ENCODE data around the gene FNDC10. TPM values are rescaled to one million over a fixed set of nuclear protein-coding genes. Genes with fewer than 3 reads are reported as not detected.
A peak's percentile ranks its signal among the peaks of the same experiment; 100 is the strongest.

FNDC10 gene
- total and polyA plus RNA-seq, 2 donors (not counting 3 experiments of a cell fraction or from before 2014, with no cell fraction given), result 1.5 to 2.3 TPM

GRCh38 chr1:1630965-1631781 is 31.2 kb upstream of the FNDC10 start:
- H3K9me1 ChIP-seq (replicated peaks; ENCODE audit: control insufficient read depth, extremely low read depth, insufficient read depth, low read length), result no peaks in the 10 kb centered on the region
- no peak overlapping the region for H2AFZ ChIP-seq (ENCODE audit: low read depth, low read length)
- BruUV-seq (replicated peaks), result no TSS peak
- FAIRE-seq (no peak), DNase-seq (ENCODE audit: low read depth, low spot score) (no peak)
- ChIA-PET POLR2A (no interaction called here), CTCF (interaction anchor here (1.6 kb wide), 2 partner anchors 29 to 274 kb away, joined by 3 read pairs; no protein-coding TSS in a partner anchor)
- H3K9ac ChIP-seq (replicated peaks; ENCODE audit: extremely low read depth, insufficient read depth, low read length), result no peak overlapping the region
- peaks cover 3 to 24% of the 10 kb centered on the region in 2 experiments for H3K27me3 ChIP-seq (ENCODE audit: control insufficient read depth in 2 of 2, insufficient read depth in 2 of 2, low read length in 2 of 2)
- H3K4me3 ChIP-seq (replicated peaks in 1 of 3; ENCODE audit: insufficient read depth in 1 of 3, low read depth in 1 of 3, low read length in 3 of 3), result no peak overlapping the region
- no peaks in the 10 kb centered on the region for H4K20me1 ChIP-seq (replicated peaks; ENCODE audit: control insufficient read depth, extremely low read depth, insufficient read depth, low read length)
- peaks cover 0 to under 1% of the 10 kb centered on the region in 2 experiments for H3K36me3 ChIP-seq (ENCODE audit: control insufficient read depth in 2 of 2, extremely low read depth in 1 of 2, insufficient read depth in 2 of 2, low read length in 2 of 2)
- H3K27ac ChIP-seq (ENCODE audit: insufficient read depth, low read depth, low read length), result no peak overlapping the region
- intact Hi-C loops (cut with micrococcal nuclease), result no loop called here
- no peaks in the 10 kb centered on the region for H3K9me3 ChIP-seq (replicated peaks; ENCODE audit: control insufficient read depth, insufficient read depth, low read length)
- H3K4me1 ChIP-seq (ENCODE audit: control insufficient read depth, extremely low read depth, insufficient read depth, low read length), result no peaks in the 10 kb centered on the region
- no peak overlapping the region for H3K4me2 ChIP-seq (ENCODE audit: insufficient read depth, low read length)
- dilution Hi-C loops (cut with MboI; ENCODE audit: extremely low pct_ligation_motif_present, low sequenced_read_pairs), result no loop called here
- H3K79me2 ChIP-seq (ENCODE audit: control insufficient read depth, insufficient read depth, low read length), result no peaks in the 10 kb centered on the region
- TF ChIP-seq EZH2 (IDR thresholded peaks at IDR 0.05; ENCODE audit: borderline replicate concordance, low read depth, low read length, severe bottlenecking) (peak; percentile 98), POLR2A (IDR thresholded peaks at IDR 0.05; ENCODE audit: low read depth, low read length) (no peak)

GRCh38 chr1:1630191-1630964 is 30.4 kb upstream of the FNDC10 start:
- H3K27me3 ChIP-seq (ENCODE audit: control insufficient read depth in 2 of 2, insufficient read depth in 2 of 2, low read length in 2 of 2), result peaks cover 3 to 24% of the 10 kb centered on the region in 2 experiments
- no peak overlapping the region for H3K9ac ChIP-seq (replicated peaks; ENCODE audit: extremely low read depth, insufficient read depth, low read length)
- H3K9me3 ChIP-seq (replicated peaks; ENCODE audit: control insufficient read depth, insufficient read depth, low read length), result no peaks in the 10 kb centered on the region
- H3K36me3 ChIP-seq (ENCODE audit: control insufficient read depth in 2 of 2, extremely low read depth in 1 of 2, insufficient read depth in 2 of 2, low read length in 2 of 2), result no peaks in the 10 kb centered on the region
- no peaks in the 10 kb centered on the region for H3K9me1 ChIP-seq (replicated peaks; ENCODE audit: control insufficient read depth, extremely low read depth, insufficient read depth, low read length)
- DNase-seq (ENCODE audit: low read depth, low spot score), result peak; percentile 49
- TF ChIP-seq MAX (IDR thresholded peaks at IDR 0.05; ENCODE audit: insufficient read depth, insufficient read length) (peak; percentile 77), GATA2 (IDR thresholded peaks at IDR 0.05; ENCODE audit: insufficient read depth, insufficient read length, low read depth, low read length) (no peak), MYC (IDR thresholded peaks at IDR 0.05; ENCODE audit: low read depth, low read length) (no peak), CTCF (IDR thresholded peaks at IDR 0.05; ENCODE audit: extremely low read depth in 1 of 2, insufficient read depth in 1 of 2, low read depth in 1 of 2, low read length in 2 of 2) (no peak), EZH2 (IDR thresholded peaks at IDR 0.05; ENCODE audit: borderline replicate concordance, low read depth, low read length, severe bottlenecking) (peak; percentile 85), JUN (IDR thresholded peaks at IDR 0.05; ENCODE audit: borderline replicate concordance, insufficient read depth, insufficient read length, low read depth) (no peak), FOS (IDR thresholded peaks at IDR 0.05; ENCODE audit: borderline replicate concordance, insufficient read depth, low read length) (no peak), POLR2A (IDR thresholded peaks at IDR 0.05; ENCODE audit: low read depth, low read length) (no peak), POLR2AphosphoS5 (IDR thresholded peaks at IDR 0.05; ENCODE audit: insufficient read depth, low read depth, low read length) (peak; percentile 9)
- no peaks in the 10 kb centered on the region for H3K79me2 ChIP-seq (ENCODE audit: control insufficient read depth, insufficient read depth, low read length)
- intact Hi-C loops (cut with micrococcal nuclease) (no loop called here), dilution Hi-C loops (cut with MboI; ENCODE audit: extremely low pct_ligation_motif_present, low sequenced_read_pairs) (no loop called here)
- no peak overlapping the region for H2AFZ ChIP-seq (ENCODE audit: low read depth, low read length)
- no peak for FAIRE-seq
- no peak overlapping the region for H3K4me2 ChIP-seq (ENCODE audit: insufficient read depth, low read length)
- H3K4me1 ChIP-seq (ENCODE audit: control insufficient read depth, extremely low read depth, insufficient read depth, low read length), result no peaks in the 10 kb centered on the region
- H3K4me3 ChIP-seq (replicated peaks in 1 of 3; ENCODE audit: insufficient read depth in 1 of 3, low read depth in 1 of 3, low read length in 3 of 3), result no peak overlapping the region
- BruUV-seq (replicated peaks), result no TSS peak
- H3K27ac ChIP-seq (ENCODE audit: insufficient read depth, low read depth, low read length), result no peak overlapping the region
- H4K20me1 ChIP-seq (replicated peaks; ENCODE audit: control insufficient read depth, extremely low read depth, insufficient read depth, low read length), result no peaks in the 10 kb centered on the region
- ChIA-PET CTCF (interaction anchor here (1.0 to 1.6 kb wide), 3 partner anchors 11 to 275 kb away, joined by 3 read pairs; no protein-coding TSS in a partner anchor), POLR2A (no interaction called here)

All from endothelial cell of umbilical vein (primary cell).